ENCODE results near the gene TBC1D10A.

DNA sequence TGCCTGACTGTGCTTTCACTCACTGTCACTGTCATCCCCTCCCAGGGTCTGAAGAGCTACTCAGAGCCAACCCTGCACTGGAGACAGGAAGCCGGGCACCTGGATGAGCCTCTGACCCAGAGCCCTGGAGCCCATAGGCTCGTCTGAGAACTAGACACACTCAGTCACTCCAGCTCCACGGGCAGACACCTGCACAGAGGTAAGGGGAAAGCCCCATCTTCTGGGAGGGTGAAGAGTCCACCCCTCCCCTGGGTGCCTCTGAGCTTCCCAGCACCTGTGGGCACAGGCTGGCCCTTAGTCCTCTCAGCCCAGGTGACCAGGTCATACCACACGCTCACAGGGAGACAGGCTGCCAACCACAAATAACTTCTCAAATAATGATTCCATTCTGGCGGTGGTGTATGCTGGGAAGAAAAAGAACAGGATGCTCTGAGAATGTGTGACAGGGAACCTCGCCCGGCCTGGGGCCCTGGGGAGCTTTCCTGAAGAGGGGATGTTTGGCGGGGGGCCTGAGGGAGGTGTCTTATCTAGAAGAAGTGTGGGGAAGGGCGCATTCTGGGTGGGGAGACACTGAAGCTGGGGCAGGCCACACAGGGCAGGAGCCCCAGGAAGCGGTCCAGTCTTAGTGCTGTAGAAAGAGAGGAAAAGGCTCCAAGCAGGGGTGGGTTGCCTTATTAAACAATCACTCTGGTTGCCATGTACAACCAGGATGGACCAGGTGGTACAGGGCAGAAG lies 35.3 kb upstream of the TBC1D10A start:
- TF ChIP-seq CTCF (IDR thresholded peaks at IDR 0.05; ENCODE audit: low read depth, low read length) (no peak), MAX (IDR thresholded peaks at IDR 0.05; ENCODE audit: low read depth, low read length) (no peak), POLR2A (IDR thresholded peaks at IDR 0.05; ENCODE audit: extremely low read depth, insufficient read length) (no peak), MYC (IDR thresholded peaks at IDR 0.05; ENCODE audit: low read depth, low read length) (no peak)
